Measurements from ENCODE around the gene ZNF185. TPM values are rescaled to one million over a fixed set of nuclear protein-coding genes. Genes with fewer than 3 reads are reported as not detected.
A peak's percentile ranks its signal among the peaks of the same experiment; 100 is the strongest.

ZNF185 gene
- total RNA-seq, 1 experiment from 2014 or later, result 11.3 TPM

- peaks cover 17% of the 10 kb centered on the region for H3K9me3 ChIP-seq (ENCODE audit: control insufficient read depth, low read depth, low read length)
- no peak overlapping the region for H4K91ac ChIP-seq (ENCODE audit: insufficient read length, low read depth, low read length)
- Mint-ChIP-seq H3K9me3 (peaks cover 79 to 90% of the 10 kb centered on the region in 2 experiments), H3K4me1 (peaks cover 7 to 13% of the 10 kb centered on the region in 2 experiments), H3K27me3 (ENCODE audit: low read depth) (peaks cover 7% of the 10 kb centered on the region), H3K4me3 (no peak overlapping the region), H3K27ac (no peak overlapping the region), H3K36me3 (ENCODE audit: insufficient read depth in 1 of 3, low read depth in 3 of 3) (peaks cover 37 to 66% (median 46%) of the 10 kb centered on the region in 3 experiments)
- H3K4ac ChIP-seq (ENCODE audit: low read depth, low read length), result no peak overlapping the region
- no peak overlapping the region for H2AK5ac ChIP-seq (ENCODE audit: insufficient read length, low read length)
- TF ChIP-seq CTCF (conservative IDR thresholded peaks at IDR 0.05), result peak; percentile 46; the same call in 2 of the 3 replicates
- no CpG with 5 or more reads among the region's 7 CpGs for whole genome bisulfite sequencing (ENCODE audit: extremely low coverage, insufficient read length, low lambda C conversion rate)
- no peaks in the 10 kb centered on the region for H3K4me1 ChIP-seq (ENCODE audit: insufficient read depth, low read length)
- no peaks in the 10 kb centered on the region for H3K27me3 ChIP-seq (ENCODE audit: insufficient read depth, low read length)
- H3K79me2 ChIP-seq (ENCODE audit: insufficient read depth, low read length), result no peaks in the 10 kb centered on the region
- H3K23me2 ChIP-seq (ENCODE audit: insufficient read length, low read depth, low read length, poor library complexity, severe bottlenecking), result no peaks in the 10 kb centered on the region
- no peak overlapping the region for H3K4me2 ChIP-seq (ENCODE audit: insufficient read depth, insufficient read length, low read length)
- H4K20me1 ChIP-seq (ENCODE audit: control insufficient read depth, insufficient read depth, insufficient read length), result no peaks in the 10 kb centered on the region
- H3K79me1 ChIP-seq (ENCODE audit: insufficient read depth, low read depth, low read length, poor library complexity, severe bottlenecking), result no peaks in the 10 kb centered on the region
- no peak overlapping the region for H2BK5ac ChIP-seq (ENCODE audit: insufficient read length, low read length)
- DNase-seq, result no peak
- H3K14ac ChIP-seq (ENCODE audit: insufficient read depth, low read length), result no peak overlapping the region
- H4K5ac ChIP-seq (ENCODE audit: insufficient read length, low read depth, low read length), result no peak overlapping the region
- no peak overlapping the region for H3K27ac ChIP-seq (ENCODE audit: insufficient read length, low read depth, low read length)
- no peak overlapping the region for H2BK120ac ChIP-seq (ENCODE audit: low read depth, low read length, poor library complexity, severe bottlenecking)
- no peak overlapping the region for H2BK15ac ChIP-seq (ENCODE audit: low read depth, low read length)
- no peak overlapping the region for H3K18ac ChIP-seq (ENCODE audit: insufficient read length, low read depth, low read length)
- H3K56ac ChIP-seq (ENCODE audit: insufficient read length, low read depth, low read length), result no peak overlapping the region
- no peak overlapping the region for H2BK20ac ChIP-seq (ENCODE audit: low read depth, low read length, poor library complexity, severe bottlenecking)
- H3T11ph ChIP-seq (ENCODE audit: low read length), result no peak overlapping the region
- no peak overlapping the region for H3K23ac ChIP-seq (ENCODE audit: insufficient read length, low read depth, low read length)
- H4K8ac ChIP-seq (replicated peaks; ENCODE audit: insufficient read length, low read depth, low read length), result no peak overlapping the region
- H2BK12ac ChIP-seq (ENCODE audit: insufficient read length, low read depth, low read length), result no peak overlapping the region
- H2AFZ ChIP-seq (ENCODE audit: low read length), result no peak overlapping the region
- no peak overlapping the region for H3K9ac ChIP-seq (ENCODE audit: extremely low read depth, insufficient read length, low read length)
Observed at GRCh38 chrX:152869972-152870371, 27.9 kb upstream of the ZNF185 start.

Measured in H9 (cell line).